PC-3 (cell line): ENCODE results near the gene ADARB2.

ENCODE experiments used
- CTCF ChIP-seq: fragments of 300-600 bp; sonication (generic); conservative IDR thresholded peaks from 2 replicates; pipeline ENCODE4 v1.5.1; 2017; ENCODE audit warnings: antibody characterized with exemption, low read depth, mild to moderate bottlenecking, low read length
- EZH2 ChIP-seq: fragments of 300-600 bp; sonication (generic); IDR thresholded peaks from one replicate; pipeline ENCODE4 v1.6.1; 2017; ENCODE audit warnings: antibody characterized with exemption, mild to moderate bottlenecking, low read length; ENCODE audit not compliant: unreplicated experiment
- EZH2phosphoT487 ChIP-seq: fragments of 300-600 bp; sonication (generic); IDR thresholded peaks from 2 replicates; pipeline ENCODE4 v1.6.1; 2018; ENCODE audit warnings: mild to moderate bottlenecking, antibody characterized with exemption, low read length, borderline replicate concordance

- no peak for TF ChIP-seq CTCF
- no peak for TF ChIP-seq EZH2
- TF ChIP-seq EZH2phosphoT487 = no peak
Observed at GRCh38 chr10:1382711-1383110, 354.6 kb downstream of the ADARB2 start.
